GM23338 (cell line): ENCODE measurements around the gene ARHGEF11. TPM values are rescaled to one million over a fixed set of nuclear protein-coding genes. Genes with fewer than 3 reads are reported as not detected.

Experiments used
- ATAC-seq: fragments of 200-7000 bp; cut with Tn5 transposase; 3 replicates; pipeline ENCODE4 v1.9.1; 2020
- DNase-seq: peaks from one replicate; pipeline ENCODE4 v3.0.0-alpha.2; 2015; ENCODE audit warnings: low spot score
- H2AFZ ChIP-seq: fragments of 200-600 bp; sonication (generic); 2 replicates; pipeline ENCODE4 v1.8.0; 2016; ENCODE audit warnings: antibody characterized with exemption, mild to moderate bottlenecking, moderate library complexity
- H3F3A ChIP-seq: fragments of 200-600 bp; sonication (generic); replicated peaks from 2 replicates; pipeline ENCODE4 v1.8.0; 2017; ENCODE audit warnings: antibody characterized with exemption, mixed run types, low read depth
- H3K27ac ChIP-seq: fragments of 200-600 bp; sonication (generic); 2 replicates; pipeline ENCODE4 v1.6.1; 2016; ENCODE audit warnings: low read depth
- H3K27me3 ChIP-seq: fragments of 200-600 bp; sonication (generic); 2 replicates; pipeline ENCODE4 v1.8.0; 2016; ENCODE audit warnings: mild to moderate bottlenecking, mixed run types, moderate library complexity; ENCODE audit not compliant: insufficient read depth
- H3K36me3 ChIP-seq: fragments of 200-600 bp; sonication (generic); 2 replicates; pipeline ENCODE4 v1.8.0; 2016; ENCODE audit warnings: mild to moderate bottlenecking; ENCODE audit not compliant: insufficient read depth
- H3K4me1 ChIP-seq: fragments of 200-600 bp; sonication (generic); 2 replicates; pipeline ENCODE4 v1.8.0; 2016; ENCODE audit warnings: mild to moderate bottlenecking, moderate library complexity; ENCODE audit not compliant: insufficient read depth
- H3K4me2 ChIP-seq: fragments of 200-600 bp; sonication (generic); 2 replicates; pipeline ENCODE4 v1.7.1; 2017; ENCODE audit warnings: mixed run types
- H3K4me3 ChIP-seq: fragments of 200-600 bp; sonication (generic); 2 replicates; pipeline ENCODE4 v1.6.1; 2016; ENCODE audit warnings: mixed run types
- H3K79me2 ChIP-seq: fragments of 200-600 bp; sonication (generic); replicated peaks from 2 replicates; pipeline ENCODE4 v1.8.0; 2017; ENCODE audit warnings: mild to moderate bottlenecking; ENCODE audit not compliant: insufficient read depth
- H3K9me2 ChIP-seq: fragments of 200-600 bp; sonication (generic); 2 replicates; pipeline ENCODE4 v1.8.0; 2017; ENCODE audit not compliant: insufficient read depth
- H4K20me1 ChIP-seq: fragments of 200-600 bp; sonication (generic); replicated peaks from 2 replicates; pipeline ENCODE4 v1.8.0; 2017; ENCODE audit warnings: mild to moderate bottlenecking; ENCODE audit not compliant: insufficient read depth
- H3K27ac Mint-ChIP-seq: 2 replicates; pipeline ENCODE4 v1.8.0; 2020; ENCODE audit warnings: inconsistent platforms, mild to moderate bottlenecking, moderate library complexity, mixed read lengths
- H3K27me3 Mint-ChIP-seq: 3 replicates; pipeline ENCODE4 v1.8.0; 2022; ENCODE audit warnings: low read depth, mild to moderate bottlenecking, moderate library complexity, mixed read lengths, inconsistent platforms; ENCODE audit not compliant: insufficient read depth, poor library complexity
- H3K36me3 Mint-ChIP-seq: 3 replicates; pipeline ENCODE4 v1.8.0; 2021; ENCODE audit warnings: low read depth, mild to moderate bottlenecking, inconsistent platforms, moderate library complexity, mixed read lengths
- H3K4me1 Mint-ChIP-seq: 3 replicates; pipeline ENCODE4 v1.8.0; 2020; ENCODE audit warnings: mild to moderate bottlenecking, inconsistent platforms, mixed read lengths
- H3K4me3 Mint-ChIP-seq: 3 replicates; pipeline ENCODE4 v1.8.0; 2021; ENCODE audit warnings: moderate library complexity, mild to moderate bottlenecking, inconsistent platforms, mixed read lengths
- H3K9me3 Mint-ChIP-seq: 3 replicates; pipeline ENCODE4 v1.8.0; 2020; ENCODE audit warnings: moderate library complexity, mild to moderate bottlenecking, inconsistent platforms, mixed read lengths
- CREB1 ChIP-seq: fragments of 250-450 bp; sonication (Bioruptor Pico); IDR thresholded peaks from 2 replicates; pipeline ENCODE4 v1.5.0; 2020; ENCODE audit warnings: low read depth, mild to moderate bottlenecking, moderate library complexity
- EZH2 ChIP-seq: fragments of 200-600 bp; sonication (generic); IDR thresholded peaks from one replicate; pipeline ENCODE4 v1.8.0; 2017; ENCODE audit warnings: antibody characterized with exemption, mild to moderate bottlenecking, low read depth; ENCODE audit not compliant: unreplicated experiment
- EZH2phosphoT487 ChIP-seq: fragments of 200-600 bp; sonication (generic); IDR thresholded peaks from one replicate; pipeline ENCODE4 v1.8.1; 2018; ENCODE audit warnings: antibody characterized with exemption; ENCODE audit not compliant: unreplicated experiment
- NANOG ChIP-seq: IDR thresholded peaks from 2 replicates; pipeline ENCODE4 v1.6.1; 2016; ENCODE audit warnings: antibody characterized with exemption, borderline replicate concordance
- POLR2AphosphoS5 ChIP-seq: IDR thresholded peaks from 2 replicates; pipeline ENCODE4 v1.6.1; 2016; ENCODE audit warnings: antibody characterized with exemption, low read depth
- STAT1 ChIP-seq: IDR thresholded peaks from one replicate; pipeline ENCODE4 v1.6.1; 2016; ENCODE audit warnings: antibody characterized with exemption; ENCODE audit not compliant: unreplicated experiment
- ZNF114 ChIP-seq: fragments of 250-450 bp; sonication (Bioruptor Pico); IDR thresholded peaks from 2 replicates; pipeline ENCODE4 v1.5.0; 2020; ENCODE audit warnings: mild to moderate bottlenecking, moderate library complexity
- ZNF331 ChIP-seq: fragments of 250-450 bp; sonication (Bioruptor Pico); IDR thresholded peaks from 2 replicates; pipeline ENCODE4 v1.5.0; 2020; ENCODE audit warnings: low read depth, mild to moderate bottlenecking, moderate library complexity
- polyA plus RNA-seq: library from polyadenylated mRNA; unstranded; fragments of >200 nt; fragmentation: Nextera tagmentation; extraction: Ambion mirVana; gene quantifications from 2 replicates; pipeline ENCODE4 v1.2.1, GENCODE V29; 2016
- total RNA-seq: library from RNA; depleted of rRNA; stranded (reverse); fragments of >200 nt; shearing (Covaris generic); gene quantifications from 2 replicates; pipeline ENCODE4 v1.2.3, GENCODE V29; 2014
- TF ChIP-seq, protein P1 (sequence below), 2 experiments: fragments of 200-600 bp in 1 of 2; sonication (generic) in 1 of 2; conservative IDR thresholded peaks; 2 replicates each; pipeline versions ENCODE4 v1.5.1 to v1.6.1; 2016 to 2017; ENCODE audit warnings: antibody characterized with exemption in 2 of 2, low read depth in 2 of 2, mild to moderate bottlenecking in 2 of 2, moderate library complexity in 1 of 2
- TF ChIP-seq, protein P2 (sequence below): fragments of 250-450 bp; sonication (Bioruptor Pico); IDR thresholded peaks from 2 replicates; pipeline ENCODE4 v1.5.0; 2020; ENCODE audit warnings: mild to moderate bottlenecking, moderate library complexity
- TF ChIP-seq, protein P3 (sequence below): IDR thresholded peaks from 2 replicates; pipeline ENCODE4 v1.6.1; 2016; ENCODE audit warnings: antibody characterized with exemption

The ARHGEF11 gene
- total and polyA plus RNA-seq, 2 experiments from 2014 or later: 12.3 to 33.7 TPM

DNA sequence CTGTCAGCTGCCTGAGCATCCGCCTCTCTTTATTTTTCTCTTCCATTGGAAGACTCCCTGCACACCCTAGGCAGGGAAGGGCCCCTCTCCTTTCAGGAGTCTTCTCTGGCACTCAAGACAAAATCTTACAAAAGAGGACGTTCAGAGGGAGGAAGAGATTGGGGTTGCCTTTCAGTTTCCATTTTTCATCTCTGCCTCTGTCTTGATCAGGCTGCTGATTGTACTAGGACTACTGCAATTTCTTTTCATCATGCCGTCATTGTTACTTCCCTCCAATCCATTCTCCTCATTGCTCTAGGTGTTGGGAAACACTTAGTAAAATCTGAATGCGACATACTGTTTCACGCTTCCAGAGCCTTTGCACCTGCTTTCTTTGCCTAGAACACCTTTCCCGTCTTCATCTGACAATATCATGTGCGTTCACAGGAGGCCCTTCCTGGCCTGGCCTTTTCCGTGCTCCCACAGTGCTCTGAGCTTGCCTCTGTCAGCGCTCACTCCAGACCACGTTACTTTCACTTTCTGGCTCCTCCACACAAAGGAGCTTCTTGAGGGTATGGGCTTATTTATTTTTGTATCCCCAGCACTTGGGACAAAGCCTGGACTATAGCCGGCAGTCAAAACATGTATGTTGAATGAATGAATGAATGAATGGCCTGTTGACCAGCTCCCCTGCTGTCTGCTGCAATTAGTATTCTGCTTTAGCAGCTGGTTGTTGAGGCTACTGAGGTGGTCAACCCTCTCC lies 114.2 kb downstream of the ARHGEF11 start (continued):
- TF ChIP-seq, protein P1, sequence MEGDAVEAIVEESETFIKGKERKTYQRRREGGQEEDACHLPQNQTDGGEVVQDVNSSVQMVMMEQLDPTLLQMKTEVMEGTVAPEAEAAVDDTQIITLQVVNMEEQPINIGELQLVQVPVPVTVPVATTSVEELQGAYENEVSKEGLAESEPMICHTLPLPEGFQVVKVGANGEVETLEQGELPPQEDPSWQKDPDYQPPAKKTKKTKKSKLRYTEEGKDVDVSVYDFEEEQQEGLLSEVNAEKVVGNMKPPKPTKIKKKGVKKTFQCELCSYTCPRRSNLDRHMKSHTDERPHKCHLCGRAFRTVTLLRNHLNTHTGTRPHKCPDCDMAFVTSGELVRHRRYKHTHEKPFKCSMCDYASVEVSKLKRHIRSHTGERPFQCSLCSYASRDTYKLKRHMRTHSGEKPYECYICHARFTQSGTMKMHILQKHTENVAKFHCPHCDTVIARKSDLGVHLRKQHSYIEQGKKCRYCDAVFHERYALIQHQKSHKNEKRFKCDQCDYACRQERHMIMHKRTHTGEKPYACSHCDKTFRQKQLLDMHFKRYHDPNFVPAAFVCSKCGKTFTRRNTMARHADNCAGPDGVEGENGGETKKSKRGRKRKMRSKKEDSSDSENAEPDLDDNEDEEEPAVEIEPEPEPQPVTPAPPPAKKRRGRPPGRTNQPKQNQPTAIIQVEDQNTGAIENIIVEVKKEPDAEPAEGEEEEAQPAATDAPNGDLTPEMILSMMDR (conservative IDR thresholded peaks at IDR 0.05; ENCODE audit: low read depth in 2 of 2): no peak
- TF ChIP-seq ZNF114 (CRISPR knock-in tag): no peak

DNA sequence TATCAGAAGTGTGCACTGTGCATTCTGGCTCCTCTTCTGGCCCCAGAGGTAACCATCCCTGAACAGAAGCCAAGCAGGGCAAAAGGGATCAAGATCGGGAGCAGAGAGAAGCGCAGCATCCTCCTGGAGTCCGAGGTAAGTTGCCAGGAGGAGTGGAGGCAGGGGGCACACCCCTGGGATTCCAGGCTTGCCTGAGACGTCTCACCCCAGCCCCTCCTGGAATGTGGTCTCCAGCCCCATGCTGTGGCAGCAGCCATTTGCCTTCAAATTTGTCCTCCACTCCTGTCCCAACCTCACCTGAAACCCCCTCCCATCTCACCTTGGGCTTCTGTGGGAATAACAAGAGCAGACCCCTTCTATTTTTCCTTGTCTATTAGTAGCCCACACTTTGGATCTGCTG lies 115.1 kb downstream of the ARHGEF11 start:
- DNase-seq: peak; percentile 26
- H3K36me3 Mint-ChIP-seq: peaks cover 3% of the 10 kb centered on the region; the same call in 1 of the 3 replicates
- no peak overlapping the region for H3K4me2 ChIP-seq
- peaks cover 36% of the 10 kb centered on the region for H3K4me1 Mint-ChIP-seq
- peaks cover 4% of the 10 kb centered on the region; the same call in 1 of the 2 replicates for H3F3A ChIP-seq
- no peaks in the 10 kb centered on the region; the same call in 1 of the 2 replicates for H3K4me1 ChIP-seq
- no peaks in the 10 kb centered on the region; the same call in 2 of the 3 replicates for H3K9me3 Mint-ChIP-seq
- H3K27ac ChIP-seq: no peak overlapping the region
- H2AFZ ChIP-seq: no peak overlapping the region
- H3K27ac Mint-ChIP-seq: no peak overlapping the region
- no peaks in the 10 kb centered on the region for H3K9me2 ChIP-seq
- no peak overlapping the region for H3K4me3 Mint-ChIP-seq
- no peak overlapping the region for H3K4me3 ChIP-seq
- no peaks in the 10 kb centered on the region for H3K79me2 ChIP-seq
- no peaks in the 10 kb centered on the region for H3K36me3 ChIP-seq
- H4K20me1 ChIP-seq: no peaks in the 10 kb centered on the region
- no peak for ATAC-seq
- peaks cover 62% of the 10 kb centered on the region for H3K27me3 Mint-ChIP-seq
- H3K27me3 ChIP-seq: peaks cover 58% of the 10 kb centered on the region
- no peak for TF ChIP-seq STAT1
- TF ChIP-seq, protein P2, sequence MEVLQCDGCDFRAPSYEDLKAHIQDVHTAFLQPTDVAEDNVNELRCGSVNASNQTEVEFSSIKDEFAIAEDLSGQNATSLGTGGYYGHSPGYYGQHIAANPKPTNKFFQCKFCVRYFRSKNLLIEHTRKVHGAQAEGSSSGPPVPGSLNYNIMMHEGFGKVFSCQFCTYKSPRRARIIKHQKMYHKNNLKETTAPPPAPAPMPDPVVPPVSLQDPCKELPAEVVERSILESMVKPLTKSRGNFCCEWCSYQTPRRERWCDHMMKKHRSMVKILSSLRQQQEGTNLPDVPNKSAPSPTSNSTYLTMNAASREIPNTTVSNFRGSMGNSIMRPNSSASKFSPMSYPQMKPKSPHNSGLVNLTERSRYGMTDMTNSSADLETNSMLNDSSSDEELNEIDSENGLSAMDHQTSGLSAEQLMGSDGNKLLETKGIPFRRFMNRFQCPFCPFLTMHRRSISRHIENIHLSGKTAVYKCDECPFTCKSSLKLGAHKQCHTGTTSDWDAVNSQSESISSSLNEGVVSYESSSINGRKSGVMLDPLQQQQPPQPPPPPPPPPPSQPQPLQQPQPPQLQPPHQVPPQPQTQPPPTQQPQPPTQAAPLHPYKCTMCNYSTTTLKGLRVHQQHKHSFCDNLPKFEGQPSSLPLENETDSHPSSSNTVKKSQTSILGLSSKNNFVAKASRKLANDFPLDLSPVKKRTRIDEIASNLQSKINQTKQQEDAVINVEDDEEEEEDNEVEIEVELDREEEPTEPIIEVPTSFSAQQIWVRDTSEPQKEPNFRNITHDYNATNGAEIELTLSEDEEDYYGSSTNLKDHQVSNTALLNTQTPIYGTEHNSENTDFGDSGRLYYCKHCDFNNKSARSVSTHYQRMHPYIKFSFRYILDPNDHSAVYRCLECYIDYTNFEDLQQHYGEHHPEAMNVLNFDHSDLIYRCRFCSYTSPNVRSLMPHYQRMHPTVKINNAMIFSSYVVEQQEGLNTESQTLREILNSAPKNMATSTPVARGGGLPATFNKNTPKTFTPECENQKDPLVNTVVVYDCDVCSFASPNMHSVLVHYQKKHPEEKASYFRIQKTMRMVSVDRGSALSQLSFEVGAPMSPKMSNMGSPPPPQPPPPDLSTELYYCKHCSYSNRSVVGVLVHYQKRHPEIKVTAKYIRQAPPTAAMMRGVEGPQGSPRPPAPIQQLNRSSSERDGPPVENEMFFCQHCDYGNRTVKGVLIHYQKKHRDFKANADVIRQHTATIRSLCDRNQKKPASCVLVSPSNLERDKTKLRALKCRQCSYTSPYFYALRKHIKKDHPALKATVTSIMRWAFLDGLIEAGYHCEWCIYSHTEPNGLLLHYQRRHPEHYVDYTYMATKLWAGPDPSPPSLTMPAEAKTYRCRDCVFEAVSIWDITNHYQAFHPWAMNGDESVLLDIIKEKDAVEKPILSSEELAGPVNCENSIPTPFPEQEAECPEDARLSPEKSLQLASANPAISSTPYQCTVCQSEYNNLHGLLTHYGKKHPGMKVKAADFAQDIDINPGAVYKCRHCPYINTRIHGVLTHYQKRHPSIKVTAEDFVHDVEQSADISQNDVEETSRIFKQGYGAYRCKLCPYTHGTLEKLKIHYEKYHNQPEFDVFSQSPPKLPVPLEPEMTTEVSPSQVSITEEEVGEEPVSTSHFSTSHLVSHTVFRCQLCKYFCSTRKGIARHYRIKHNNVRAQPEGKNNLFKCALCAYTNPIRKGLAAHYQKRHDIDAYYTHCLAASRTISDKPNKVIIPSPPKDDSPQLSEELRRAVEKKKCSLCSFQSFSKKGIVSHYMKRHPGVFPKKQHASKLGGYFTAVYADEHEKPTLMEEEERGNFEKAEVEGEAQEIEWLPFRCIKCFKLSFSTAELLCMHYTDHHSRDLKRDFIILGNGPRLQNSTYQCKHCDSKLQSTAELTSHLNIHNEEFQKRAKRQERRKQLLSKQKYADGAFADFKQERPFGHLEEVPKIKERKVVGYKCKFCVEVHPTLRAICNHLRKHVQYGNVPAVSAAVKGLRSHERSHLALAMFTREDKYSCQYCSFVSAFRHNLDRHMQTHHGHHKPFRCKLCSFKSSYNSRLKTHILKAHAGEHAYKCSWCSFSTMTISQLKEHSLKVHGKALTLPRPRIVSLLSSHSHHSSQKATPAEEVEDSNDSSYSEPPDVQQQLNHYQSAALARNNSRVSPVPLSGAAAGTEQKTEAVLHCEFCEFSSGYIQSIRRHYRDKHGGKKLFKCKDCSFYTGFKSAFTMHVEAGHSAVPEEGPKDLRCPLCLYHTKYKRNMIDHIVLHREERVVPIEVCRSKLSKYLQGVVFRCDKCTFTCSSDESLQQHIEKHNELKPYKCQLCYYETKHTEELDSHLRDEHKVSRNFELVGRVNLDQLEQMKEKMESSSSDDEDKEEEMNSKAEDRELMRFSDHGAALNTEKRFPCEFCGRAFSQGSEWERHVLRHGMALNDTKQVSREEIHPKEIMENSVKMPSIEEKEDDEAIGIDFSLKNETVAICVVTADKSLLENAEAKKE (CRISPR knock-in tag): no peak
- no peak for TF ChIP-seq POLR2AphosphoS5
- no peak for TF ChIP-seq ZNF114 (CRISPR knock-in tag)
- TF ChIP-seq EZH2phosphoT487: no peak
- no peak for TF ChIP-seq ZNF331 (CRISPR knock-in tag)
- TF ChIP-seq EZH2: no peak
- no peak for TF ChIP-seq CREB1 (CRISPR knock-in tag)
- TF ChIP-seq, protein P3, sequence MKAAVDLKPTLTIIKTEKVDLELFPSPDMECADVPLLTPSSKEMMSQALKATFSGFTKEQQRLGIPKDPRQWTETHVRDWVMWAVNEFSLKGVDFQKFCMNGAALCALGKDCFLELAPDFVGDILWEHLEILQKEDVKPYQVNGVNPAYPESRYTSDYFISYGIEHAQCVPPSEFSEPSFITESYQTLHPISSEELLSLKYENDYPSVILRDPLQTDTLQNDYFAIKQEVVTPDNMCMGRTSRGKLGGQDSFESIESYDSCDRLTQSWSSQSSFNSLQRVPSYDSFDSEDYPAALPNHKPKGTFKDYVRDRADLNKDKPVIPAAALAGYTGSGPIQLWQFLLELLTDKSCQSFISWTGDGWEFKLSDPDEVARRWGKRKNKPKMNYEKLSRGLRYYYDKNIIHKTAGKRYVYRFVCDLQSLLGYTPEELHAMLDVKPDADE: no peak
- TF ChIP-seq, protein P1 (conservative IDR thresholded peaks at IDR 0.05; ENCODE audit: low read depth in 2 of 2): no peak
- TF ChIP-seq NANOG: no peak
